KMS-11 (cell line): ENCODE data around the gene NAPB.

ENCODE experiments used
- H2AFZ ChIP-seq: fragments of 200-600 bp; sonication (generic); 2 replicates; pipeline ENCODE4 v1.6.1; 2016; ENCODE audit warnings: antibody characterized with exemption, mixed run types, low read depth
- H3K27ac ChIP-seq: fragments of 200-600 bp; sonication (generic); 2 replicates; pipeline ENCODE4 v1.6.1; 2016; ENCODE audit warnings: mild to moderate bottlenecking, mixed run types
- H3K27me3 ChIP-seq: fragments of 200-600 bp; sonication (generic); 2 replicates; pipeline ENCODE4 v1.6.1; 2017; ENCODE audit warnings: mild to moderate bottlenecking, low read depth, mixed run types, moderate library complexity; ENCODE audit not compliant: insufficient read depth
- H3K36me3 ChIP-seq: fragments of 200-600 bp; sonication (generic); 2 replicates; pipeline ENCODE4 v1.6.1; 2017; ENCODE audit warnings: mild to moderate bottlenecking, mixed run types; ENCODE audit not compliant: insufficient read depth
- H3K4me1 ChIP-seq: fragments of 200-600 bp; sonication (generic); 2 replicates; pipeline ENCODE4 v1.6.1; 2016; ENCODE audit warnings: mild to moderate bottlenecking, low read depth, mixed run types; ENCODE audit not compliant: poor library complexity, severe bottlenecking
- H3K4me2 ChIP-seq: fragments of 200-600 bp; sonication (generic); 2 replicates; pipeline ENCODE4 v1.7.0; 2016; ENCODE audit warnings: mild to moderate bottlenecking, mixed run types
- H3K4me3 ChIP-seq: fragments of 200-600 bp; sonication (generic); IDR thresholded peaks from 2 replicates; pipeline ENCODE4 v1.6.1; 2017; ENCODE audit warnings: low read depth, low read length, mixed read lengths; ENCODE audit not compliant: insufficient read depth
- H3K79me2 ChIP-seq: fragments of 200-600 bp; sonication (generic); 2 replicates; pipeline ENCODE4 v1.6.1; 2016; ENCODE audit warnings: low read depth, mixed run types; ENCODE audit not compliant: insufficient read depth
- H3K9ac ChIP-seq: fragments of 200-600 bp; sonication (generic); 2 replicates; pipeline ENCODE4 v1.6.1; 2016; ENCODE audit warnings: mild to moderate bottlenecking, mixed run types
- H4K20me1 ChIP-seq: fragments of 200-600 bp; sonication (generic); 2 replicates; pipeline ENCODE4 v1.6.1; 2016; ENCODE audit warnings: mild to moderate bottlenecking, mixed run types; ENCODE audit not compliant: insufficient read depth
- CTCF ChIP-seq: fragments of 200-600 bp; sonication (generic); conservative IDR thresholded peaks from 2 replicates; pipeline ENCODE4 v1.6.1; 2017; ENCODE audit warnings: low read depth, mild to moderate bottlenecking, antibody characterized with exemption, low read length, moderate library complexity, mixed read lengths

Gene NAPB

GRCh38 chr20:23341073-23341472, 80.2 kb downstream of the NAPB start:
- Histone ChIP-seq H3K79me2 (no peaks in the 10 kb centered on the region), H3K4me1 (no peaks in the 10 kb centered on the region), H3K27me3 (no peaks in the 10 kb centered on the region), H4K20me1 (no peaks in the 10 kb centered on the region), H3K4me2 (no peak overlapping the region), H3K9ac (no peak overlapping the region), H3K36me3 (no peaks in the 10 kb centered on the region), H2AFZ (no peak overlapping the region), H3K4me3 (no peak overlapping the region), H3K27ac (no peak overlapping the region)
- no peak for TF ChIP-seq CTCF

DNA sequence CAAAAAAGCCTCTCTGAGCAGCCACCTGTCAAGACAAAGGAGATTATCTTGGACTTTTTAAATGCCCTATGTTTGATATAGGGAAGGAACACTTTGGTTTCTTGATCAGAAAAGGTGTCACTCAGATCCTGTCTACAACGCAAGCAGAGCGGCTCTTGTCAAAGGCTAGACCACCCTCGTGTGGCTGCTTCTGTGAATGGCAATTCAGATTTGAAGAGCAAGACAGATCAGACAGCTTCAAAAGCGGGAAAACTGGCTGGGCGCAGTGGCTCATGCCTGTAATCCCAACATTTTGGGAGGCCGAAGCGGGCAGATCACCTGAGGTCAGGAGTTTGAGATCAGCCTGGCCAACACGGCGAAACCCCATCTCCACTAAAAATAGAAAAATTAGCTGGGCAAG, 80.8 kb downstream of the NAPB start:
- Histone ChIP-seq H3K4me2 (no peak overlapping the region), H3K36me3 (no peaks in the 10 kb centered on the region), H3K4me1 (no peaks in the 10 kb centered on the region), H3K27ac (no peak overlapping the region), H3K4me3 (no peak overlapping the region), H3K79me2 (no peaks in the 10 kb centered on the region), H3K27me3 (no peaks in the 10 kb centered on the region), H2AFZ (no peak overlapping the region), H4K20me1 (no peaks in the 10 kb centered on the region), H3K9ac (no peak overlapping the region)
- no peak for TF ChIP-seq CTCF

DNA sequence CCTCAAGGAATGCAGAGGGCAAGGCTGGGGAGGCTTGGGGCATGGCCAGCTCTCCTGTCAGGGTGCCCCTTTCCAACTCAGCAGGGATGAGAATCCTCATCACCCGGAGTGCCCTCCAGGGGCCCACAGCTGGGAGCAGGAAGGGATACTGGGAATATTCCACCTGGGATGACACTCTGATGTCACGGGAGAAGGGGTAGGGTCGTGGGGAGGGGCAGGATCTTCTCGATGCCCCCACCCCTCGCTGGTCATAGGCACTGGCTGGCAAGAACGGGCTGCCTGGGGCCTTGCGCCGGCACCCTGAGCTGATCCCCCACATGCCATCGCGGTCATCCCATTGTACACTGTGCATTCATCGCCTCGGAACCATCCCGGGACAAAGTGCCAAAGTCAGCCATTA, 81.3 kb downstream of the NAPB start:
- TF ChIP-seq CTCF: no peak
- Histone ChIP-seq H2AFZ (no peak overlapping the region), H3K4me1 (no peaks in the 10 kb centered on the region), H3K36me3 (no peaks in the 10 kb centered on the region), H3K4me2 (no peak overlapping the region), H3K27ac (no peak overlapping the region), H3K27me3 (no peaks in the 10 kb centered on the region), H4K20me1 (no peaks in the 10 kb centered on the region), H3K79me2 (no peaks in the 10 kb centered on the region), H3K9ac (no peak overlapping the region), H3K4me3 (no peak overlapping the region)

GRCh38 chr20:23337312-23337711, 84.0 kb downstream of the NAPB start:
- Histone ChIP-seq H3K79me2 (no peaks in the 10 kb centered on the region), H2AFZ (no peak overlapping the region), H3K4me1 (no peaks in the 10 kb centered on the region), H4K20me1 (no peaks in the 10 kb centered on the region), H3K9ac (no peak overlapping the region), H3K4me2 (no peak overlapping the region), H3K4me3 (no peak overlapping the region), H3K36me3 (no peaks in the 10 kb centered on the region), H3K27me3 (no peaks in the 10 kb centered on the region), H3K27ac (no peak overlapping the region)
- TF ChIP-seq CTCF: no peak

- no peaks in the 10 kb centered on the region for H3K79me2 ChIP-seq
- no peak for TF ChIP-seq CTCF
- no peak overlapping the region for H3K4me2 ChIP-seq
- H3K27ac ChIP-seq: no peak overlapping the region
- no peaks in the 10 kb centered on the region for H4K20me1 ChIP-seq
- no peak overlapping the region for H3K4me3 ChIP-seq
- H3K4me1 ChIP-seq: no peaks in the 10 kb centered on the region
- H3K36me3 ChIP-seq: no peaks in the 10 kb centered on the region
- no peak overlapping the region for H2AFZ ChIP-seq
- no peaks in the 10 kb centered on the region for H3K27me3 ChIP-seq
- H3K9ac ChIP-seq: no peak overlapping the region
Measured at GRCh38 chr20:23336476-23336875, 84.8 kb downstream of the NAPB start.
